B cell (primary cell): ENCODE results near the gene ZBTB37.

Experiments
- CTCF ChIP-seq: fragments of 200-600 bp; IDR thresholded peaks from one replicate; pipeline ENCODE4 v1.8.0; 2022; ENCODE audit warnings: antibody characterized with exemption, mild to moderate bottlenecking
- EZH2 ChIP-seq: IDR thresholded peaks from 2 replicates; pipeline ENCODE4 v1.6.1; 2012; ENCODE audit warnings: borderline replicate concordance, low read depth, mild to moderate bottlenecking, moderate library complexity, low read length; ENCODE audit not compliant: insufficient read depth, poor library complexity, severe bottlenecking

- TF ChIP-seq CTCF = no peak
- no peak for TF ChIP-seq EZH2
Measured at GRCh38 chr1:173864179-173864867, 3.9 kb upstream of the ZBTB37 start.
